H9 (cell line): ENCODE measurements around the gene TM9SF2. TPM values are rescaled to one million over a fixed set of nuclear protein-coding genes. Genes with fewer than 3 reads are reported as not detected.

Source experiments
- DNase-seq: peaks from one replicate; pipeline ENCODE4 v3.0.0-alpha.2; 2017
- H2AFZ ChIP-seq: one replicate; pipeline ENCODE4 v1.6.1; 2013; ENCODE audit warnings: mild to moderate bottlenecking, low read length, control low read depth, moderate library complexity
- H2AK5ac ChIP-seq: 2 replicates; pipeline ENCODE4 v1.6.1; 2013; ENCODE audit warnings: low read length, control low read depth, mixed read lengths; ENCODE audit not compliant: insufficient read length
- H2BK120ac ChIP-seq: one replicate; pipeline ENCODE4 v1.6.1; 2013; ENCODE audit warnings: low read depth, mild to moderate bottlenecking, low read length, control low read depth, inconsistent platforms; ENCODE audit not compliant: poor library complexity, severe bottlenecking
- H2BK12ac ChIP-seq: 2 replicates; pipeline ENCODE4 v1.6.1; 2013; ENCODE audit warnings: low read length, control low read depth, mixed read lengths, low read depth; ENCODE audit not compliant: insufficient read length
- H2BK15ac ChIP-seq: 2 replicates; pipeline ENCODE4 v1.6.1; 2013; ENCODE audit warnings: low read depth, low read length, control low read depth
- H2BK20ac ChIP-seq: one replicate; pipeline ENCODE4 v1.6.1; 2013; ENCODE audit warnings: low read depth, mild to moderate bottlenecking, low read length, control low read depth, inconsistent platforms; ENCODE audit not compliant: poor library complexity, severe bottlenecking
- H2BK5ac ChIP-seq: 2 replicates; pipeline ENCODE4 v1.6.1; 2013; ENCODE audit warnings: low read length, control low read depth, mixed read lengths; ENCODE audit not compliant: insufficient read length
- H3K14ac ChIP-seq: 2 replicates; pipeline ENCODE4 v1.6.1; 2013; ENCODE audit warnings: low read length, control low read depth; ENCODE audit not compliant: insufficient read depth
- H3K18ac ChIP-seq: 2 replicates; pipeline ENCODE4 v1.6.1; 2013; ENCODE audit warnings: low read depth, mild to moderate bottlenecking, mixed read lengths, low read length, control low read depth; ENCODE audit not compliant: insufficient read length
- H3K23ac ChIP-seq: 2 replicates; pipeline ENCODE4 v1.6.1; 2013; ENCODE audit warnings: low read length, control low read depth, mixed read lengths, low read depth; ENCODE audit not compliant: insufficient read length
- H3K23me2 ChIP-seq: 2 replicates; pipeline ENCODE4 v1.6.1; 2013; ENCODE audit warnings: low read depth, mild to moderate bottlenecking, mixed read lengths, low read length, control low read depth; ENCODE audit not compliant: insufficient read length, poor library complexity, severe bottlenecking
- H3K27ac ChIP-seq: 2 replicates; pipeline ENCODE4 v1.5.1; 2013; ENCODE audit warnings: low read length, control low read depth, mixed read lengths, low read depth; ENCODE audit not compliant: insufficient read length
- H3K27me3 ChIP-seq: 2 replicates; pipeline ENCODE4 v1.6.1; 2013; ENCODE audit warnings: low read length, control low read depth, inconsistent platforms; ENCODE audit not compliant: insufficient read depth
- H3K4ac ChIP-seq: 2 replicates; pipeline ENCODE4 v1.6.1; 2013; ENCODE audit warnings: low read depth, mild to moderate bottlenecking, control low read depth, inconsistent platforms, low read length, moderate library complexity
- H3K4me1 ChIP-seq: 2 replicates; pipeline ENCODE4 v1.6.1; 2013; ENCODE audit warnings: low read length, control low read depth, inconsistent platforms; ENCODE audit not compliant: insufficient read depth
- H3K4me2 ChIP-seq: 2 replicates; pipeline ENCODE4 v1.6.1; 2013; ENCODE audit warnings: low read length, control low read depth, mixed read lengths; ENCODE audit not compliant: insufficient read length, insufficient read depth
- H3K56ac ChIP-seq: 2 replicates; pipeline ENCODE4 v1.6.1; 2013; ENCODE audit warnings: low read depth, mild to moderate bottlenecking, mixed read lengths, low read length, control low read depth; ENCODE audit not compliant: insufficient read length
- H3K79me1 ChIP-seq: 2 replicates; pipeline ENCODE4 v1.6.1; 2013; ENCODE audit warnings: low read depth, mild to moderate bottlenecking, moderate library complexity, low read length, control low read depth, inconsistent platforms; ENCODE audit not compliant: insufficient read depth, poor library complexity, severe bottlenecking
- H3K79me2 ChIP-seq: 2 replicates; pipeline ENCODE4 v1.6.1; 2013; ENCODE audit warnings: low read length, control low read depth, inconsistent platforms; ENCODE audit not compliant: insufficient read depth
- H3K9ac ChIP-seq: 2 replicates; pipeline ENCODE4 v1.6.1; 2013; ENCODE audit warnings: low read length, control low read depth, mixed read lengths; ENCODE audit not compliant: insufficient read length; ENCODE audit errors: extremely low read depth
- H3K9me3 ChIP-seq: one replicate; pipeline ENCODE4 v1.6.1; 2013; ENCODE audit warnings: low read depth, low read length, inconsistent platforms; ENCODE audit not compliant: control insufficient read depth
- H3T11ph ChIP-seq: one replicate; pipeline ENCODE4 v1.6.1; 2013; ENCODE audit warnings: mild to moderate bottlenecking, low read length, control low read depth, inconsistent platforms
- H4K20me1 ChIP-seq: one replicate; pipeline ENCODE4 v1.6.1; 2013; ENCODE audit not compliant: control insufficient read depth, insufficient read length, insufficient read depth
- H4K5ac ChIP-seq: 2 replicates; pipeline ENCODE4 v1.6.1; 2013; ENCODE audit warnings: low read depth, mild to moderate bottlenecking, mixed read lengths, low read length, control low read depth; ENCODE audit not compliant: insufficient read length
- H4K8ac ChIP-seq: replicated peaks from 2 replicates; pipeline ENCODE4 v1.6.1; 2013; ENCODE audit warnings: low read length, control low read depth, mixed read lengths, low read depth; ENCODE audit not compliant: insufficient read length
- H4K91ac ChIP-seq: 2 replicates; pipeline ENCODE4 v1.6.1; 2013; ENCODE audit warnings: low read depth, mild to moderate bottlenecking, moderate library complexity, mixed read lengths, low read length, control low read depth; ENCODE audit not compliant: insufficient read length
- H3K27ac Mint-ChIP-seq, 3 experiments: 2 replicates in 2 of 3; 3 replicates in 1 of 3; pipeline ENCODE4 v1.8.0; 2020 to 2021; ENCODE audit warnings: mixed read lengths in 3 of 3, mild to moderate bottlenecking in 1 of 3, moderate library complexity in 1 of 3
- H3K27me3 Mint-ChIP-seq: 2 replicates; pipeline ENCODE4 v1.8.0; 2021; ENCODE audit warnings: low read depth, mild to moderate bottlenecking, moderate library complexity, mixed read lengths
- H3K36me3 Mint-ChIP-seq, 3 experiments: 2 replicates in 2 of 3; 3 replicates in 1 of 3; pipeline ENCODE4 v1.8.0; 2020 to 2021; ENCODE audit warnings: low read depth in 3 of 3, mixed read lengths in 3 of 3; ENCODE audit not compliant: insufficient read depth in 1 of 3
- H3K4me1 Mint-ChIP-seq, 2 experiments: 2 replicates each; pipeline ENCODE4 v1.8.0; 2020; ENCODE audit warnings: mixed read lengths in 2 of 2
- H3K4me3 Mint-ChIP-seq, 2 experiments: 2 replicates in 1 of 2; 3 replicates in 1 of 2; pipeline ENCODE4 v1.8.0; 2020 to 2021; ENCODE audit warnings: mild to moderate bottlenecking in 2 of 2, mixed read lengths in 2 of 2, moderate library complexity in 1 of 2
- H3K9me3 Mint-ChIP-seq, 2 experiments: 2 replicates in 1 of 2; 3 replicates in 1 of 2; pipeline ENCODE4 v1.8.0; 2020; ENCODE audit warnings: mild to moderate bottlenecking in 2 of 2, mixed read lengths in 2 of 2, moderate library complexity in 1 of 2
- CTCF ChIP-seq: fragments of 200-600 bp; sonication (generic); conservative IDR thresholded peaks from 3 replicates; pipeline ENCODE4 v1.8.0; 2021; ENCODE audit warnings: antibody characterized with exemption, mild to moderate bottlenecking
- WGBS: extraction: QIAGEN DNeasy Blood & Tissue Kit; methylation state at CpG from one replicate; pipeline ENCODE4 v1.1.7; 2013; ENCODE audit warnings: missing lambda C conversion rate, low lambda C conversion rate, mixed read lengths; ENCODE audit not compliant: insufficient read length; ENCODE audit errors: extremely low coverage; 5-methylcytosine and 5-hydroxymethylcytosine counted together
- total RNA-seq: library from RNA; stranded (reverse); gene quantifications from 2 replicates; pipeline ENCODE4 v1.2.1, GENCODE V29; 2021

TM9SF2 gene
- total RNA-seq, 1 experiment from 2014 or later: 86.1 TPM

DNA sequence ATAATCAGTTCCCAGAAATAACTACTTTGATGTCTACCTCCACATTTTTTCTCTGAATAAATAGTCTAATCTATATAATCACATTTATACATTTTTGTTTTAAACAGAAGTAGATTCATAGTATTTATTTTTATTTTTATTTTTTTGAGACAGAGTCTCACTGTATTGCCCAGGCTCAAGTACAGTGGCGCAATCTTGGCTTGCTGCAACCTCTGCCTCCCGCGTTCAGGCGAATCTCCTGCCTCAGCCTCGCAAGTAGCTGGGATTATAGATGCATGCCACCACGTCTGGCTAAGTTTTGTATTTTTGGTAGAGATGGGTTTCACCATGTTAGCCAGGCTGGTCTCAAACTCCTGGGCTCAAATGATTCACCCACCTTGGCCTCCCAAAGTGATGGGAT is 16.7 kb downstream of the TM9SF2 start:
- no peaks in the 10 kb centered on the region for H3K27me3 ChIP-seq
- no peaks in the 10 kb centered on the region for H3K27me3 Mint-ChIP-seq
- H3K36me3 Mint-ChIP-seq: peaks cover 9 to 26% (median 21%) of the 10 kb centered on the region in 3 experiments; a peak in 6 of 7 replicates
- no peaks in the 10 kb centered on the region for H4K20me1 ChIP-seq
- no peak overlapping the region for H3K18ac ChIP-seq
- H3K4ac ChIP-seq: no peak overlapping the region
- no peak overlapping the region for H3K56ac ChIP-seq
- no peak for DNase-seq
- no peak overlapping the region for H3K27ac ChIP-seq
- WGBS: no CpG with 5 or more reads among the region's 6 CpGs
- no peak overlapping the region for H2AFZ ChIP-seq
- no peak overlapping the region for H4K8ac ChIP-seq
- H3T11ph ChIP-seq: no peak overlapping the region
- no peaks in the 10 kb centered on the region; a peak in 1 of 4 replicates for H3K4me1 Mint-ChIP-seq
- H2AK5ac ChIP-seq: no peak overlapping the region
- H3K9me3 ChIP-seq: no peaks in the 10 kb centered on the region
- H3K79me1 ChIP-seq: peaks cover 5% of the 10 kb centered on the region
- H2BK5ac ChIP-seq: no peak overlapping the region
- no peak for TF ChIP-seq CTCF
- no peak overlapping the region for H3K14ac ChIP-seq
- H2BK20ac ChIP-seq: no peak overlapping the region
- H3K4me1 ChIP-seq: no peaks in the 10 kb centered on the region
- H2BK12ac ChIP-seq: no peak overlapping the region
- no peak overlapping the region for H3K9ac ChIP-seq
- H3K23me2 ChIP-seq: no peaks in the 10 kb centered on the region
- no peak overlapping the region for H4K5ac ChIP-seq
- no peak overlapping the region for H2BK15ac ChIP-seq
- H2BK120ac ChIP-seq: no peak overlapping the region
- H3K27ac Mint-ChIP-seq: no peak overlapping the region
- no peak overlapping the region for H4K91ac ChIP-seq
- no peaks in the 10 kb centered on the region for H3K9me3 Mint-ChIP-seq
- no peak overlapping the region for H3K4me2 ChIP-seq
- H3K23ac ChIP-seq: no peak overlapping the region
- peaks cover 20% of the 10 kb centered on the region; the same call in 1 of the 2 replicates for H3K79me2 ChIP-seq
- H3K4me3 Mint-ChIP-seq: no peak overlapping the region
